Effector memory CD8-positive, alpha-beta T cell (primary cell): ENCODE measurements around the gene LRRTM2.

Experiments used
- ATAC-seq: fragments of 150-1000 bp; cut with Tn5 transposase; replicated peaks from 2 replicates; pipeline ENCODE4 v1.10.0; 2021; ENCODE audit warnings: mild to moderate bottlenecking, moderate library complexity
- DNase-seq, 3 experiments: peaks; one replicate each; pipeline ENCODE4 v3.0.0; 2021
- H3K27ac Mint-ChIP-seq, 2 donors: one replicate each; pipeline ENCODE4 v1.8.0; 2022; ENCODE audit warnings: mild to moderate bottlenecking in 2 of 2, mixed read lengths in 2 of 2, moderate library complexity in 2 of 2
- H3K27me3 Mint-ChIP-seq, 2 donors: one replicate each; pipeline ENCODE4 v1.8.0; 2022; ENCODE audit warnings: mixed read lengths in 2 of 2
- H3K36me3 Mint-ChIP-seq: one replicate; pipeline ENCODE4 v1.8.0; 2022; ENCODE audit warnings: mild to moderate bottlenecking, moderate library complexity, mixed read lengths; ENCODE audit not compliant: insufficient read depth
- H3K4me1 Mint-ChIP-seq, 2 donors: one replicate each; pipeline ENCODE4 v1.8.0; 2022; ENCODE audit warnings: low read depth in 2 of 2, mixed read lengths in 2 of 2
- H3K4me3 Mint-ChIP-seq, 2 donors: one replicate each; pipeline ENCODE4 v1.8.0; 2022; ENCODE audit warnings: mild to moderate bottlenecking in 2 of 2, mixed read lengths in 2 of 2, moderate library complexity in 2 of 2
- H3K9me3 Mint-ChIP-seq, 2 donors: one replicate each; pipeline ENCODE4 v1.8.0; 2022; ENCODE audit warnings: mixed read lengths in 2 of 2

Gene LRRTM2

DNA sequence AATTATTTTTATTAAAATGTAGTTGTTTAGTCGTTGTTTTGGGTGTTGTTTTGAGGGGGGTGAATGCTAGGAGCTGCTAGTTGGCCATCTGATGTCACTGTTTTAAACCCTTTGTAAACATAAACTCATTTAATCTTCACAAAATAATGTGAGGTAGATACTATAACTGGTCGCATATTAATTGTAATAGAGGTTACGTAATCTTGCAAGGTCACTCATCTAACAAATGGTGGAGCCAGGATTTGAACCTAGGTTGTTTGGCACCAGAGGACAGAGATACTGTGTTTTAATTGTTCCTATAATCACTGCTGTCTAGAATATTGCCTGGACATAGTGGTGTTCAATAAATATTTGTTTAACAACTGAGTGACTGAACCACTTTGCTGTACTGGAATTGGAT, 54.4 kb downstream of the LRRTM2 start:
- Mint-ChIP-seq H3K9me3 (no peaks in the 10 kb centered on the region), H3K27me3 (no peaks in the 10 kb centered on the region), H3K4me1 (no peaks in the 10 kb centered on the region), H3K4me3 (no peak overlapping the region), H3K36me3 (peaks cover 3% of the 10 kb centered on the region), H3K27ac (no peak overlapping the region)
- DNase-seq (no peak), ATAC-seq (no peak)

DNA sequence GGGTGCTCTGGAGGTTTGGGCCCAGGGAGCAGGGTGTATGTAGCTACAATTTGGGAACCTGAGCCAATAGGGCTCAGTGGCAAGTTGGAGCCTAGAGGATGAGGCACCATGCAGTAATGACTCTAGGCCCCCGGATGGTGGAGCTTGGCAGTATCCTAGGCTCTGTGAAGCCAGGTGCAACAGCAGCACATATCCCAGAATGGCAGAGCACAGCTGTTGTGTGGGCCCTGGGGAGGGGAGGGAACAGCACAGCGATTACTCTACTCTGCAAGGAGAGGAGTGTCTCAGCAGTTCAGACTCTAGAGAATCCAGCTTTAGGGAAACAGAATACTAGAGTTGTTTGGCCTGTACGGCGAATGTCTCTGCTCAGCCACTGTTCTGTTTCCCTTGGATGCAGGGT, 56.1 kb downstream of the LRRTM2 start:
- Mint-ChIP-seq H3K36me3 (peaks cover 3% of the 10 kb centered on the region), H3K27ac (no peak overlapping the region)

More for the DNA sequence above, 56.1 kb downstream of the LRRTM2 start:
- no peaks in the 10 kb centered on the region for H3K27me3 Mint-ChIP-seq
- H3K9me3 Mint-ChIP-seq = no peaks in the 10 kb centered on the region
- DNase-seq (no peak), ATAC-seq (no peak)
- no peak overlapping the region for H3K4me3 Mint-ChIP-seq
- H3K4me1 Mint-ChIP-seq = peaks cover 0 to 2% of the 10 kb centered on the region in 2 donors
